HG02588 (cell line): ENCODE data around the gene MEGF6.
A peak's percentile ranks its signal among the peaks of the same experiment; 100 is the strongest.
"Not testable (repeated sequence)": the region's sequence is repeated elsewhere in the genome, so short reads cannot be mapped to it uniquely, and the experiment has no call there.

ENCODE experiments used
- ATAC-seq: cut with Tn5 transposase; IDR thresholded peaks from one replicate; pipeline ENCODE4 v1.9.1; 2021; ENCODE audit warnings: mild to moderate bottlenecking, moderate library complexity; ENCODE audit not compliant: unreplicated experiment

The MEGF6 gene

DNA sequence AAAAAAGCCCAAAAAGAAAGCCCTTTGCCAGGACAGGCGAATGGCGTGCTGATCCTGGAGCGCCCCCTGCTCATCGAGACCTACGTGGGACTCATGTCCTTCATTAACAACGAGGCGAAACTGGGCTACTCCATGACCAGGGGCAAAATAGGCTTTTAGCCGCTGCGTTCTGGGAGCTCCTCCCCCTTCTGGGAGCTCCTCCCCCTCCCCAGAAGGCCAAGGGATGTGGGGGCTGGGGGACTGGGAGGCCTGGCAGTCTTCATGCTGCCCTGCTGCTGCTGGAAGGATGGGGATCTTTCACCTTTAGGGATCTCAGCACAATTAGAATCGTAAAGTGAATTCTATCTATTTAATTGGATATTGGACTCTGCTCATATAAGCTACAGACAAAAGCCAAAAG lies 17.1 kb upstream of the MEGF6 start:
- ATAC-seq = no peak

DNA sequence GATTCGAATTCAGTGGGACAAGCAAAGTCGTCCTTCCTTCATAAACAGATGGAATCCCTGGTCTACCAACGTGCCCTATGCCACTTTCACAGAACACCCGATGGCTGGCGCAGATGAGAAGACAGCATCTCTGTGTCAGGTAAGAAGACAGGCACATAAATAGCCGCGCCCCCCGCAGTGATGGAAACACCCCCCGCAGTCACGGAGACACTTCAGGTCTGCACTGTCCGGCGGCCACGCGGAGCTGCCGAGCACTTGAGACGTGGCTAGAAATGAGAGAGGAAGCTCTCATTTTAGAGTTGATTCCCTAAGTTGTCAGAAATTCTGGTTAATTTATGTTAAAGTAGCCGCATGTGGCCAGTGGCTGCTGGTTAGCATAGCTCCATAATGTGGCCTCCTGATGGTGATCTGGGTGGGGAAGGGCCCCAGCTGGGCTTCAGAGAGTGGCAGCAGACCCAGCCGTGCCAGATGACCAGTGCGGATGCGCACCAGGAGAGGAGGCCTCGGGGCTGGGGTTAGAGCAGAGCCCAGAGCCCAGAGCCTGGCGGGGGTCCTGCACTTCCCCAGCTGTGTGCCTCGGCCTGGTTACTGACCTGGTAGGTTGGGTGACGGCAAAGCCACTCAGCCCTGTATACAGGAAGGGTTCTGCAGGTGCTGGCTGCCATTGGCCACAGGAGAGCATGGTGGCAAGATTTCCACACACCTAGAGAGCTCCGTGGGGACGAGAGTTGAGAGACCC lies 16.4 kb upstream of the MEGF6 start:
- no peak for ATAC-seq

DNA sequence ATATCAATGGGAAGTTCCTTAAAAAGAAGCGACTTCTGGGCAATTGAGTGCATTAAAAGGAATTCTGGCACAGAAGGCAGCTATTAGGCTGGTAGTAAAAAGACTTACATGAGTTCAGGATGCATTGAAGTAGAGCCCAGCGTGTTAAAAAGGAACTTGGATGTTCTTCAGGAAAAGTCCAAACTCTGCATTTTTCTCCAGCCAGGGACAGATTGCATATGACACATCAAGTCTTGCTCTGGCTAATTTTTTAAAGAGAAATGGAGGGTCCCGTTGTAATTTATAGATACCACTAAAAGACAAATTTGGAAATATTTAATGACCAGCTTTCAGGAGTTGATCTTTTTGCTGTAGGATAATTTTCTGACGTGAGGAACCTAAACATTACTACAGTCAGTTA lies 14.7 kb upstream of the MEGF6 start:
- ATAC-seq = no peak

DNA sequence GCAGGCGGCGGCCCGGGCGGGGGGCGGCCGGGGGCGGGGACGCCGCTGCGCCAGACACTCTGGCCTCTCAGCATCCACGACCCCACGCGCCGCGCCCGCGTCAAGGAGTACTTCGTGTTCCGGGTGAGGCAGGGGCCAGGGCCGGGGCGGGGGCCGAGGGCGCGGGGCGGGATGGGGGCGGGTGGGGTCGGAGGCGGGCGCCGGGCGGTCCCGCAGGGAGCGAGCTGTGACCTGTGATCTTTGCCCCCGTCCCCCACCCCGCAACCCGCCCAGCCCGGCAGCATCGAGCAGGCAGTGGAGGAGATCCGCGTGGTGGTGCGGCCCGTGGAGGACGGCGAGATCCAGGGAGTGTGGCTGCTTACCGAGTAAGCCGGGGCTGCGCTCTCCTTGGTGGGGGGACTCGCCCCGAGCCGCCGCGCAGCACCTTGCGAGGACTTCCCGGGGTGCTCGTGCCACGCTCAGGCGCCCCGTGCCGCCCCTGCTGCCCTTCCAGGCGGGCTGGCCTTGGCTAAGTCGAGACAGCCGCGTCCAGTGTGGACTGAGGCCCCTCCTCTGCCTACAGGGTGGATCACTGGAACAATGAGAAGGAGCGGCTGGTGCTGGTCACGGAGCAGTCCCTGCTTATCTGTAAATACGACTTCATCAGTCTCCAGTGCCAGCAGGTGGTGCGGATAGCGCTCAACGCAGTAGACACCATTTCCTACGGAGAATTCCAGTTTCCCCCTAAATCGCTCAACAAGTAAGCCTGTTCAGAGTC lies 14.0 kb upstream of the MEGF6 start:
- peak; percentile 7 for ATAC-seq

DNA sequence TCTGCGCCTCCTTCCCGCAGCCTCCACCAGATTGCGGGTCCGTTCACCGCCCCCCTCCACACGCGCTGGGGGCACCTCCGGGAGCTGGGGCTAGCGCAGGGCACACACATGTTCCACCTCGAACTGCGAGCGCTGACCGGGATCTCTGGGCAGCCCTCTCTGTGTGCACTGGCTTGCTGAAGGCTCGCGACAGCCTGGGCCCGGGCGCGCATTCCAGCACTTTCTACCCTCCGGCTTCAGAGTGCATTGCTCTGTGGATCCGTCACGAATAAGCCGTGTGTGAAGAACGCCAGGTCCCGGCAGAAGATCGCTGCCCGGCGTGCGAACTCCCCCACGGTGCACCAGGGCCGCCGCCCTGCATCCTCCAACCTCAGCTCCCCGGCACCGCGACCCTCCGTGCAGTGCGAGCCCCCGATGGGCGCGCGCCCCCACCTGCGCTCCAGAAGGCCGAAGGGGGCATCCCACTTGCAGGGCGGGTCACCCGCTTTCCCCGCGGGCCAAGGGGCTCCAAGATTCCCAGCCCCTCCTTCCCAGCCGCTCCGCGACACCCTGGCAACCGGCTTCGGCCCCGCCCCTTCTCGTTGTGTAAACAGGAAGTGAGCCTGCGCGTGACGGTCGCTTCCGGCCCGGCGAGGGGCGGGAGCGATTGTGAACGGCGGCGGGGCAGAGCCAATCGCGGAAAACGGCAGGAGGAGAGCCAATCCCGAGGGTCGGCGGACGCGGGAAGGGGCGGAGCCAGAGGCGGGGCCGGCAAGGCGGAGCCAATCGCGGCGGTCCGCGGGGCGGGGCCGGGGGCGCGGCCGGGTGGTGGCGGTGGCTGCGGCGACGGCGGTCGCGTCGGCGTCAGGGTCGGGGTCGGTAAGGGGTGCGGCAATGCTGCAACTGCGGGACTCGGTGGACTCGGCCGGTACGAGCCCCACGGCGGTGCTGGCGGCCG lies 13.2 kb upstream of the MEGF6 start, which contains the start of gene TPRG1L:
TSS of gene TPRG1L (plus strand) at position 816 of the 937 bp plus-strand sequence. CDS start at position 874, 58 bp downstream.
- ATAC-seq = peak; percentile 91

DNA sequence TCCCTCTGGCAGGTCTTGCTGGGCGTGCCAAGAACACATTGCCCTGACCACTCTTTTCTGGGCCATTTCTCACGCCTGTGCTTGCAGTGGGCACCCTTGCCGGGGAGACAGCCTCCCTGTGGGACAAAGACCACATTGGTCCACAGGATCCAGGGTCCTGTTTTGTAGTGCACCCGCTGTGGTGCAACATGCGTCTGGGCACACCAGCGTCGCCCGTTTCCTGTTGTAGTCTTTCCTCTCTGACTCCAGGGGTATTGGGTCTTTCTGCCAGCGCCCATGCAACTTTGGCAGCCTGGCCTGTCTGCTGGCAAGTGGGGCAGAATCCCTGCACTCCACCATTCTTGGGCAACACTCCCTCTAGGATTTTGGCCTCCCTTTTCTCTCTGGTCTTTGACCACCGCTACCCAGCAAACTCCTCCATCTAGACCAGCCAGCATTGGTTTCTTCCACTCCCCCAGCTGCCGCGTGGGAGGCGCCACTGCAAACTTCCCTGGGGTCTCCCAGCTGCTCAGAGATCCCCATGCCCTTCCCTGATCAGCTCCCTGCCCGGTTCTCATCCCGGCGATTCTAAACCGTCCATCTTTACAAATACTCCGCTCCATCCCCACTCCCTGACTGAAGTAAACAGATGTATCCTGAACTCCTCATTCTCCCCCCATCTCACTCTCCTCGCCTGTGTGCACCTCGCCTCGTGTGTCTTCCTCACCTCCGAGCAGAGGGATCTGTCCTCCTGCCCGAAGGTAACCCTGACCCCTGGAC lies 12.3 kb upstream of the MEGF6 start:
- no peak for ATAC-seq

DNA sequence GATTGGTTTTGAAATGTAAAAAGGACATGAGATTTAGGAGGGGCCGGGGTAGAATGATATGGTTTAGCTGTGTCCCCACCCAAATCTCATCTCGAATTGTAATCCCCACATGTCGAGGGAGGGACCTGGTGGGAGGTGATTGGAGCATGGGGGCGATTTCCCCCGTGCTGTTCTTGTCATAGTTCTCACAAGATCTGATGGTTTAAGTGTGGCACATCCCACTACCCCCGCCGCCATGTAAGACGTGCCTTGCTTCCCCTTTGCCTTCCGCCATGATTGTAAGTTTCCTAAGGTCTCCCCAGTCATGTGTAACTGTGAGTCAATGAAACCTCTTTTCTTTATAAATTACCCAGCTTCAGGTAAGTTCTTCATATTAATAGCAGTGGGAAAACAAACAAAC lies 10.8 kb upstream of the MEGF6 start:
- not testable (repeated sequence) for ATAC-seq

DNA sequence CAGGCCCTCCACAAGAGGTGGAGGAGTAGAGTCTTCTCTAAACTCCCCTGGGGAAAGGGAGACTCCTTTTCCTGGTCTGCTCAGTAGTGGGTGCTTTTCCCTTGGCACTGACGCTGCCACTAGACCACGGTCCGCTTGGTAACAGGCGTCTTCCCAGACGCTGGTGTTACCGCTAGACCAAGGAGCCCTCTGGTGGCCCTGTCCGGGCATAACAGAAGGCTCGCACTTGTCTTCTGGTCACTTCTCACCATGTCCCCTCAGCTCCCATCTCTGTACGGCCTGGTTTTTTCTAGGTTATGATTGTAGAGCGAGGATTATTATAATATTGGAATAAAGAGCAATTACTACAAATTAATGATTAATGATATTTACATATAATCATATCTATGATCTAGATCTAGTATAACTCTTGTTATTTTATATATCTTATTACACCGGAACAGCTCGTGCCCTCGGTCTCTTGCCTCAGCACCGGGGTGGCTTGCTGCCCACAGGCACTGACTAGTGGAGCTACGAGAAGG lies 9.9 kb upstream of the MEGF6 start:
- not testable (repeated sequence) for ATAC-seq

DNA sequence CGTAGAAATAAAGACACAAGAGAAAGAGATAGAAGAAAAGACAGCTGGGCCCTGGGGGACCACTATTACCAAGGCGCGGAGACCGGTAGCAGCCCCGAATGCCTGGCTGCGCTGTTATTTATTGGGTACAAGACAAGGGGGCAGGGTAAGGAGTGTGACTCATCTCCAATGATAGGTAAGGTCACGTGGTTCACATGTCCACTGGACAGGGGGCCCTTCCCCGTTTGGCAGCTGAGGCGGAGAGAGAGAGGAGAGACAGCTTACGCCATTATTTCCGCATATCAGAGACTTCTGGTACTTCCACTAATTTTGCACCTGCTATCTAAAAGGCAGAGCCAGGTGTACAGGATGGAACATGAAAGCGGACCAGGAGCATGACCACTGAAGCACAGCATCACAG lies 9.4 kb upstream of the MEGF6 start:
- no peak for ATAC-seq

DNA sequence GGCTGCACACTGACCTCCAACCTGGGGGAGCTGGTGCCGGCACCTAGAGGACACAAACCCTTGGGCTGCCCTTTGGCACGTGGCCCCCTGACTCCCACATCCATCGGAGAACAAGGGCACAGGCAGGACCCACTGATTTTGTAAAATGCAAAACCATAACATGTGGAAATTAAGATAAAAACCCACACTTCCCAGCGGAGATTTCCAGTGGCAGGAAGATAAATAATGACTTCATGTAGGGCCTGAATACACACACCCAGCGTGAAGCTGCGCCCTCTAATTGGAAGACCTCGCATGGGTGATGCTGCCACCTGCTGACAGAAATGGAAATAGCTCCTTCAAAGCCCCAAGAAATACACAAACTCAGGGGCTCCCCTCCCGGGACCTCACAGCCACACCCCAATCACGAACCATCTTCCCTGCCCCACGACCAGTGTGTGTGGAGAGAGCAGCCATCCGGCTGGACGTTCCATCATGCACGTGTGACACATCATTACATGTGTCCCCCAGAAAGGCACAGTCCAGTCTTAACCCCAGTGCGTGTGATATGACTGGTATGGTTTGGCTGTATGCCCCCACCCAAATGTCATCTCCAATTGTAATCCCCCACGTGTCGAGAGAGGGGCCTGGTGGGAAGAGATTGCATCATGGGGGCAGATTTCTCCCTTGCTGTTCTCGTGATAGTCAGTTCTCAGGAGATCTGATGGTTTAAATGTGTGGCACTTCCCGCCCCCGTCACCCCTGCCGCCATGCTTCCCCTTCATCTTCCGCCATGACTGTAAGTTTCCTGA lies 7.8 kb upstream of the MEGF6 start:
- ATAC-seq = no peak

DNA sequence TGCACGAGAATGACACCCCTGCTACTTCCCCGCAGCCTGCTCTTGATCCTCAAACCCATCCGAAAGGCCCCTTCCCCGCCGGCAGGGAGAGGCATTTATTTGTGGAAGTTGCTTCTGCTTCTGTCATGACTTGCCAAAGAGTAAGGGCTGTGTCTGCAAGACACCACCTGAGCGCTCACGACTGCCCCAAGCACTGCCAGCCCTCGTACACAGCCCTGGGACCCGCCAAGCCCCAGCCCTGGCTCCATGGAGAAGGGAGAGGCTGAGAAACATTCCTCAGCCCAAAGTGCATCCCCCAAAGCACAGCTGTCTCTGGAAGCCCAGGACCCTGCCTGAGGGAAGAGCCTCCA lies 7.2 kb upstream of the MEGF6 start:
- no peak for ATAC-seq

DNA sequence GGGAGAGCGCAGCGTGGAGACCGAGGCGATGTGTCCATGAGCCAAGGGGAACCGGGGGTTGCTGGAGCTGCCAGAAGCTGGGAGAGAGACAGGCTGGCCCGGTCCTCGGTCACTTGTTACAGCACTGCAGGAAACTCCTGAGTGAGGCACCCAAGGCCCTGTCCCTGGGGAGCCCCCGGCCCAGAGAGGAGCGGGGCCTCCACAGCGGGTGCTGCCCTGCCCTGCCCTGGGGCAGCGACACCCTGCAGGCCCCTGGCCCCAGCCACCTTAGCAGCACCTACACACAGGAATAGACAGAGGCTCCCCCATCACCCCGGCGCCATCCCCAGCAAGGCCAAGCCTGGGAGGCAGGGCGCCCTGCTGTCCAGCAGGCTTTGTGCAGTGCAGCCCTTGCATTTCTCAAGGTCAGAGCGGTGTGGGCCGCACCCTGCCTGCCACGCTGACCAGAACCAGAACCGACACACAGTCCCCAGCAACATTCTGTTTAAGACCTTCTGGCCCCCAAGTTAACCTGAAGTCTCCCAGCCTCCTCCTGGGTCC lies 6.6 kb upstream of the MEGF6 start:
- no peak for ATAC-seq

DNA sequence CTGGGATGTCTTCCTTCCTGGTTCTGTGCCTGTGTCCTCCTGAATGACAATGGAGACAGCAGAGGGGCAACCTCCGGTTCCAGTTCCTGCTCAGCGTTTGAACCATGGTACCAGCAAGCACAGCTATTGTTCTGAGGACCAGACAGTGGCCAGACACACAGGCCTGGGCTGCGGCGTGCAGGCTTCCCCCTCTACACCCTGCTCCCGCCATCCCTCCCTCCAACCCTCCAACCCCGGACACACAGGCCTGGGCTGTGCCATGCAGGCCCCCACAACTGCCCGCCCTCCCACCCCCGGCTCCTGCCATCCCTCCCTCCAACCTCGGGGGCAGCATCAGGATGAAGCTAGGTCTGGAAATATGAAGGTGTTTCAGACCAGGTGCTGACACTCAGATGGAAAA lies 5.6 kb upstream of the MEGF6 start:
- ATAC-seq = no peak

DNA sequence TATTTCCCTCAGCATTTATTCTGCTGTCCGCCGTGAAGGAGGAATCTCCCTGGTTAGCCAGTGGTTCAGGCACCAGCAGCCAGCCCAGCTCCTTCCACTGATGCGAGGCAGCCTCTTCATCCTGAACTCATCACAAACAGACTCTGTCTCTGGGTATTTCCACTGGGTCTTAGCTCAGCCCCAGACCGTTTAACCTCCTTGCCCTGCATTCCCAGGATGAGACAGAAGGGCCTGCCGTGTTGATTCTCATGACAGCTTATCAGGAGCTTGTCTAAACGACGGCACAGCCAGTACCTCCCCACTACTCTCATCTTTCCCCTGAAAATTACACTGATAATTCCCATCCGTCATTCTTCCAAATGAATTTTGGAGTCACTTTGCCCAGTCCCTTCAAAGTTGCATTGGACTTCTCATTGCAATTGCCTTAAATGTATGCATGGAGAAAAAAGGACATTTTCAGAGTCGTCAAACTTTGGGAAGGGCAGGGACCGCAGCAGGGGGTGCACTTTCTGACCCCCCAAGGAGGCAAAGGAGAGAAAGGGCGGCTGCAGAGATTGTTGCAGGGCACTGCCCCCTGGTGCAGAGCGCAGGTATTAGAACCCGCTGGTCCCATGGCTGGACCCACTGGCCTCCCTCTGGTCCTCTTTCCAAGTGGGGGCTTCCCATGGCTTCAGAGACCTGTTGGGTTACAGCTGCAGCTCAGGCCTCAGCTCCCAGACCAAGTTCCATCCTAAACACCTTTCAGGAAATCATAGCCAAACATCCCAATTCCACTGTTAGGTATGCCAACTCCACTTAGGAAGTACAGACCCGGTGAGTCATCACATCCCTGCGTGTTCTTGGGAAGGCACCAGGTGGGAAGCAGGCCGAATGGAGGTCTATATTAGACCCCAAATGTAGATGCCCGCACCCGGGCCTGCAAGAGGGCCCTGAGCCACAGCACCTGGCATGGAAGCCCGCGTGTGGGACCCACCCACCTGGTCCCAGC lies 3.7 kb upstream of the MEGF6 start:
- no peak for ATAC-seq

DNA sequence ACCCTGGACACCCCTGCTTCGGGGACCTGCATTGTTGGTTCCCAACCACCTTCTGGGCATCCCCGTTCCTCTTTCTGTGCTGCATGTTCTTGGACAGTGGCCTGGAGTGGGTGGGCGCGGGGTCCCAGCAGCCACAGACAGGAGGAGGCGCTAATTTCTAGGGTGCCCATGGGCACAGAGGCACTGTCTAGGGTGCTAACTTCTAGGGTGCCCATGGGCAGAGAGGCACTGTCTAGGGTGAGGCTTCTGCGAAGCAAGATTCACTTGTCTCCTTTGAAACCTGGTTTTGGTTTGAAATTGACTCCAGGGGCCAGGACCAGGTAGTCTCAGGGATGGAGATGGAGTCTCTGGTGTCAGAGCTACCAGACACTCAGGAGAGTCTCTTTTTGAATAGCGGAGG lies 815 bp upstream of the MEGF6 start:
- no peak for ATAC-seq

DNA sequence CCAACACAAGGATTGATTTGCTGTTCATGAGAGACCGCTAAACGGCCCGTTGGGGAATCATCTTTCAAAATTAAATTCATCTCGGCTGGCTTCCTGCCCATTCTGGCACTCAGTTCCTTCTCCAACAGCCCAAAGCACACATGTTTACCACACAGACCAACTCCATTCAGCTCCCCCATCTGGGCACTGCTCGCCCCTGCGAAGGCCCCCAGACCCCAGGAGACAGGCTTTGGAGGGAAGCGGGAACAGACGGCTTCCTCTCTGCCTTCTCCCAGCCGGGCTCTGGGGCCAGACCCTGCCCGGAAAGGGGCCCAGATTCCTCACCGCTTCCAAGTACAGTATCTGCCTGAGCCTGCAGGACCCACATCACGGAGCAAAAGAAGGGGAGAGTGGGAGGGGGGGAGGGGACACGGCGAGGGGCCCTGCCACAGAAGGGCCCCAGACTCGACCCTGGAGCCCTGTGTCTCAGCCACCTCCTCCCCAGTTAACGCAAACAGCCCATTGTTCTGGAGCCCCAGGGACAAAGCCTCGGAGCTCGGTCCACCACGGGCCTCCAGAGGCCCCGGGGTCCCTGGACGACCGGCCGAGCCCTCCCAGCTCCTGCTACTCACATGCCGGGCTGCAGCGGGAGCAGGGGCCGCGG lies 660 bp downstream of the MEGF6 start:
- no peak for ATAC-seq

DNA sequence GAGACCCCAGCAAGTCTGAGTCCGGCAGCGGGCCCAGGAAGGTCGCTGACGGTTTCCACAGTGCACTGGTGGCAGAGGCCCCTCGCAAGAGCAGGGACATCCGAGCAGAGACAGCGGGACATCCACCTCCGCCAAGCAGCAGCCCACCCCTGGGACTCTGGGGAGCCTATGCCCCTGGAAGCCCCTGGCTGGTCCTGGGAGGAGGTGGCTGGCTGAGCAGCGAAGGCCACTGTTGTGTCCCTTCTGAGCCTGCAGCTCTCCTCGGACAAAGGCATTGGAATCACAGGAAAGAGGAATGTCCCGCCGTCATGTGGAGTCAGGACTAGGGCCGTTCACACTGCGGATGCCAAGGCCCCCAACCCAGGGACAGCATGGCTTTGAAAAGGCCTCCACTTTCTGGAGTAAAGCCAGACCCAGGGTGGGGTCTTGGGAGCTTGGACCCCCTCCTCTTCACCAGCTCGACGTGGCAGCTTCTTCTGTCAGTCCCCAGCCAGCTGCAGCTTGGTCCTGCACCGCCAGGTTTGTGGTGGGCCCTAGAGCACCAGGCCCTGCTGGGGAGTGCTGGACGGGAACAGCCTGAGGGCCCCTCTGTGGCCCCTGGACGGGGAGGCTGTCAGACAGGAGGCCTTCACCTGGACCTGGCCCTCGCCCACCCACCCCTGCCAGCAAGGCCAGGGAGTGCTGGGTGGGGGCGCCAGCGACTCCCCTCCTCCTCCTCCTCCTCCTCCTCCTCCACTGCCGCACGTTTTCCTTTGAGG lies 1.4 kb downstream of the MEGF6 start:
- no peak for ATAC-seq
